Liver (tissue), 3 donors: Measurements from ENCODE around the gene ZNF276.

Source experiments
- CTCF ChIP-seq: fragments of 150-350 bp; IDR thresholded peaks from 2 replicates; pipeline ENCODE4 v1.5.1; 2017; ENCODE audit warnings: improper control_type of control experiment, low read depth, low read length; ENCODE audit not compliant: missing input control
- EGR1 ChIP-seq, 2 donors: IDR thresholded peaks; 2 replicates each; pipeline ENCODE4 v1.6.1; 2016 to 2018; ENCODE audit warnings: antibody characterized with exemption in 2 of 2, low read depth in 2 of 2
- FOXA1 ChIP-seq: IDR thresholded peaks from 2 replicates; pipeline ENCODE4 v1.6.1; 2016; ENCODE audit warnings: antibody characterized with exemption
- GABPA ChIP-seq, 2 donors: IDR thresholded peaks in 1 of 2; conservative IDR thresholded peaks in 1 of 2; 2 replicates each; pipeline ENCODE4 v1.6.1; 2016; ENCODE audit warnings: antibody characterized with exemption in 2 of 2, mild to moderate bottlenecking in 1 of 2, moderate library complexity in 1 of 2
- HNF4A ChIP-seq, 2 donors: conservative IDR thresholded peaks; 2 replicates each; pipeline ENCODE4 v1.6.1; 2016; ENCODE audit warnings: antibody characterized with exemption in 2 of 2, mild to moderate bottlenecking in 2 of 2
- JUND ChIP-seq, 2 donors: IDR thresholded peaks; 2 replicates each; pipeline ENCODE4 v1.6.1; 2016; ENCODE audit warnings: antibody characterized with exemption in 2 of 2
- MAX ChIP-seq: IDR thresholded peaks from 2 replicates; pipeline ENCODE4 v1.6.1; 2016; ENCODE audit warnings: antibody characterized with exemption
- NR2F2 ChIP-seq: IDR thresholded peaks from 2 replicates; pipeline ENCODE4 v1.6.1; 2016; ENCODE audit warnings: antibody characterized with exemption
- RAD21 ChIP-seq, 2 donors: IDR thresholded peaks; 2 replicates each; pipeline ENCODE4 v1.6.1; 2016; ENCODE audit warnings: antibody characterized with exemption in 2 of 2, mild to moderate bottlenecking in 2 of 2
- REST ChIP-seq: IDR thresholded peaks from 2 replicates; pipeline ENCODE4 v1.6.1; 2016; ENCODE audit warnings: antibody characterized with exemption, mild to moderate bottlenecking
- SP1 ChIP-seq: IDR thresholded peaks from 2 replicates; pipeline ENCODE4 v1.6.1; 2018; ENCODE audit warnings: antibody characterized with exemption, mild to moderate bottlenecking
- TAF1 ChIP-seq: conservative IDR thresholded peaks from 2 replicates; pipeline ENCODE4 v1.6.1; 2016; ENCODE audit warnings: antibody characterized with exemption, mild to moderate bottlenecking
- YY1 ChIP-seq: IDR thresholded peaks from 2 replicates; pipeline ENCODE4 v1.6.1; 2016; ENCODE audit warnings: antibody characterized with exemption, mild to moderate bottlenecking
- donor health status: healthy.
- donor health status: healthy.

GRCh38 chr16:89749637-89750036, 28.3 kb downstream of the ZNF276 start:
- TF ChIP-seq CTCF (no peak), YY1 (no peak), JUND (IDR thresholded peaks at IDR 0.05) (no peak), GABPA (IDR thresholded peaks at IDR 0.05 in 1 of 2, conservative IDR thresholded peaks at IDR 0.05 in 1 of 2) (no peak), REST (no peak), MAX (no peak), HNF4A (conservative IDR thresholded peaks at IDR 0.05) (no peak), FOXA1 (no peak), TAF1 (no peak), RAD21 (IDR thresholded peaks at IDR 0.05) (no peak), SP1 (no peak), EGR1 (IDR thresholded peaks at IDR 0.05; ENCODE audit: low read depth in 2 of 2) (no peak), NR2F2 (no peak)
